K562 (cell line): ENCODE data around the gene BNIP5. TPM values are rescaled to one million over a fixed set of nuclear protein-coding genes. Genes with fewer than 3 reads are reported as not detected.

Source experiments
- ATAC-seq: fragments of 200-7000 bp; cut with Tn5 transposase; 3 replicates; pipeline ENCODE4 v1.9.1; 2020; ENCODE audit warnings: moderate library complexity
- BruUV-seq: library from RNA; stranded (reverse); fragments of 400-500 nt; replicated peaks from 2 replicates; lab custom pipeline; 2021; lab: Mats Ljungman, UMichigan
- CTCF ChIA-PET: fragments of 300-600 bp; formaldehyde crosslinking; extraction: SDS; loops from one replicate; lab custom pipeline; 2021; ENCODE audit warnings: low intra/inter-chr PET ratio; lab: Yijun Ruan, JAX
- POLR2A ChIA-PET: fragments of 300-600, 350-650 bp; sonication (Branson Sonifier 250); formaldehyde crosslinking; extraction: SDS; loops from one replicate; lab custom pipeline; 2021; ENCODE audit warnings: antibody characterized with exemption, inconsistent platforms; lab: Yijun Ruan, JAX
- DNase-seq, 4 experiments: peaks; one replicate each; pipeline versions ENCODE4 v3.0.0 to v3.0.0-alpha.2; 2011 to 2018; ENCODE audit warnings: low spot score in 3 of 4, mixed read lengths in 3 of 4; ENCODE audit errors: extremely low read depth in 1 of 4
- FAIRE-seq: peaks from 2 replicates; lab custom pipeline; 2011; peaks lifted over from hg19 to GRCh38; lab: Jason Lieb, UNC
- H2AFZ ChIP-seq: 2 replicates; pipeline ENCODE4 v1.6.0; 2011; ENCODE audit warnings: low read depth, low read length, control low read depth, inconsistent platforms
- H3K27ac ChIP-seq: fragments of 200-600 bp; 3 replicates; pipeline ENCODE4 v1.8.0; 2011; ENCODE audit warnings: low read depth, mild to moderate bottlenecking, control low read depth, inconsistent platforms, low read length, moderate library complexity, mixed read lengths; ENCODE audit errors: extremely low read depth
- H3K27me3 ChIP-seq, 2 experiments: fragments of 300-600 bp in 1 of 2; 2 replicates in 1 of 2; 3 replicates in 1 of 2; pipeline versions ENCODE4 v1.6.0 to v1.8.0; 2011; ENCODE audit warnings: inconsistent platforms in 2 of 2, low read length in 2 of 2, mild to moderate bottlenecking in 1 of 2, mixed read lengths in 1 of 2, moderate library complexity in 1 of 2; ENCODE audit not compliant: control insufficient read depth in 2 of 2, insufficient read depth in 2 of 2
- H3K36me3 ChIP-seq: fragments of 300-600 bp; 3 replicates; pipeline ENCODE4 v1.8.0; 2011; ENCODE audit warnings: mild to moderate bottlenecking, low read length, inconsistent platforms; ENCODE audit not compliant: control insufficient read depth, insufficient read depth
- H3K4me1 ChIP-seq, 2 experiments: fragments of 200-600 bp in 1 of 2; replicated peaks in 1 of 2; 2 replicates in 1 of 2; 3 replicates in 1 of 2; pipeline versions ENCODE4 v1.5.1 to v1.8.0; 2011; ENCODE audit warnings: inconsistent platforms in 2 of 2, low read length in 2 of 2, mild to moderate bottlenecking in 1 of 2, mixed read lengths in 1 of 2, moderate library complexity in 1 of 2; ENCODE audit not compliant: control insufficient read depth in 2 of 2, insufficient read depth in 2 of 2
- H3K4me2 ChIP-seq: 2 replicates; pipeline ENCODE4 v1.6.1; 2011; ENCODE audit warnings: low read length, control low read depth, inconsistent platforms, mixed read lengths; ENCODE audit not compliant: insufficient read depth
- H3K4me3 ChIP-seq: fragments of 200-600 bp; sonication (generic), shearing (Covaris generic); 2 replicates; pipeline ENCODE4 v1.5.1; 2016; ENCODE audit warnings: control low read depth, inconsistent platforms
- H3K79me2 ChIP-seq: fragments of 200-600 bp; 3 replicates; pipeline ENCODE4 v1.8.0; 2011; ENCODE audit warnings: low read length, inconsistent platforms; ENCODE audit not compliant: control insufficient read depth, insufficient read depth
- H3K9ac ChIP-seq, 2 experiments: 2 replicates each; pipeline versions ENCODE4 v1.6.0 to v1.6.1; 2011; ENCODE audit warnings: low read depth in 2 of 2, low read length in 2 of 2, control low read depth in 1 of 2, inconsistent platforms in 1 of 2, mild to moderate bottlenecking in 1 of 2, mixed read lengths in 1 of 2; ENCODE audit not compliant: insufficient read depth in 1 of 2
- H3K9me1 ChIP-seq: one replicate; pipeline ENCODE4 v1.6.0; 2011; ENCODE audit warnings: inconsistent platforms, mild to moderate bottlenecking, low read length, moderate library complexity; ENCODE audit not compliant: control insufficient read depth, insufficient read depth
- H3K9me3 ChIP-seq: replicated peaks from 2 replicates; pipeline ENCODE4 v1.5.1; 2011; ENCODE audit warnings: low read depth, low read length, inconsistent platforms; ENCODE audit not compliant: control insufficient read depth, insufficient read depth
- H4K20me1 ChIP-seq: replicated peaks from 2 replicates; pipeline ENCODE4 v1.6.1; 2011; ENCODE audit warnings: low read length, inconsistent platforms, mixed read lengths; ENCODE audit not compliant: control insufficient read depth, insufficient read depth
- ATF1 ChIP-seq, 2 experiments: fragments of 450-650 bp in 1 of 2; IDR thresholded peaks; 2 replicates each; pipeline ENCODE4 v1.6.1; 2016; ENCODE audit warnings: missing compliant biosample characterization in 1 of 2, missing genetic modification characterization in 1 of 2
- FOXO4 ChIP-seq: fragments of 450-650 bp; formaldehyde crosslinking; IDR thresholded peaks from 2 replicates; pipeline ENCODE4 v1.4.0; 2020; ENCODE audit warnings: mild to moderate bottlenecking, moderate library complexity
- WGBS: fragments of 100-300 bp; shearing (Covaris generic); methylation state at CpG from one replicate; pipeline ENCODE4 v1.1.6; 2016; ENCODE audit warnings: low coverage, mixed read lengths; ENCODE audit not compliant: insufficient coverage; ENCODE audit errors: missing lambda C conversion rate; 5-methylcytosine and 5-hydroxymethylcytosine counted together
- in situ Hi-C: fragments of 300-500 bp; cut with MboI; formaldehyde crosslinking; loops from 4 replicates; pipeline ENCODE4 v1.15.0; 2018; ENCODE audit warnings: inconsistent platforms, mixed read lengths
- intact Hi-C: fragments of 100-400 bp; cut with micrococcal nuclease; formaldehyde crosslinking; loops from 2 replicates; pipeline ENCODE4 v1.14.2; 2022
- polyA plus RNA-seq, 8 experiments: library from polyadenylated mRNA; depleted of rRNA in 4 of 8; stranded (reverse) in 5 of 8; unstranded in 3 of 8; fragments of >200 nt; fragmentation: Nextera tagmentation in 2 of 8; fragmentation: Illumina TruSeq in 1 of 8; extraction: Ambion mirVana in 2 of 8; extraction: Trizol in 1 of 8; gene quantifications; 2 replicates each; pipeline versions ENCODE4 v1.2.1 to v1.2.3, GENCODE V29; 2011 to 2014; ENCODE audit warnings: inconsistent platforms in 1 of 8, missing spikeins in 1 of 8
- total RNA-seq, 7 experiments: library from RNA; depleted of rRNA in 6 of 7; stranded (reverse); fragments of >200 nt in 6 of 7; fragmentation: Illumina TruSeq in 2 of 7; extraction: Trizol in 2 of 7; gene quantifications; 2 replicates each; pipeline versions ENCODE4 v1.2.1 to v1.2.3, GENCODE V29; 2011 to 2021; ENCODE audit warnings: low replicate concordance in 1 of 7

Gene BNIP5
- total and polyA plus RNA-seq, 9 of the 15 experiments (the other 6 are each of a cell fraction or from before 2014, with no cell fraction given), result not detected

- Histone ChIP-seq H3K27ac (no peak overlapping the region), H3K9me1 (no peaks in the 10 kb centered on the region), H3K36me3 (no peaks in the 10 kb centered on the region), H3K27me3 (peaks cover 67 to 81% of the 10 kb centered on the region in 2 experiments), H2AFZ (no peak overlapping the region), H3K4me3 (no peak overlapping the region), H3K4me2 (no peak overlapping the region), H4K20me1 (peaks cover 13% of the 10 kb centered on the region; the same call in 1 of the 2 replicates), H3K9me3 (no peaks in the 10 kb centered on the region), H3K4me1 (peaks cover 0 to 8% of the 10 kb centered on the region in 2 experiments; a peak in 4 of 5 replicates), H3K9ac (no peak overlapping the region), H3K79me2 (no peaks in the 10 kb centered on the region)
- in situ Hi-C loops, result no loop called here
- POLR2A ChIA-PET, result interaction anchor here (0.9 to 1.2 kb wide), 3 partner anchors 7 to 16 kb away, joined by 3 to 4 read pairs (median 3); no protein-coding TSS in a partner anchor
- WGBS, result 10% methylated on average over 8 of the region's 8 CpGs
- ATAC-seq, result no peak
- FAIRE-seq, result no peak
- no peak for TF ChIP-seq ATF1 (CRISPR knock-in tag; IDR thresholded peaks at IDR 0.05)
- no peak for TF ChIP-seq ATF1 (tag; IDR thresholded peaks at IDR 0.05)
- TF ChIP-seq FOXO4 (CRISPR knock-in tag), result no peak
- BruUV-seq, result no TSS peak
- CTCF ChIA-PET, result no interaction called here
- DNase-seq, result no peak
- intact Hi-C loops, result no loop called here
Observed at GRCh38 chr6:36333171-36333895, 3.4 kb downstream of the BNIP5 start.
